Retinal pigment epithelial cell (primary cell): ENCODE measurements around the gene PRDM16.

Source experiments
- DNase-seq: peaks from one replicate; pipeline ENCODE4 v3.0.0-alpha.2; 2010; ENCODE audit warnings: low read depth
- H3K4me3 ChIP-seq: 2 replicates; pipeline ENCODE4 v1.5.1; 2011; ENCODE audit warnings: mild to moderate bottlenecking, low read length, control low read depth, moderate library complexity
- TF ChIP-seq, protein P1 (sequence below): conservative IDR thresholded peaks from 2 replicates; pipeline ENCODE4 v1.5.1; 2011; ENCODE audit warnings: low read depth, low read length, control low read depth, inconsistent platforms

The PRDM16 gene

DNA sequence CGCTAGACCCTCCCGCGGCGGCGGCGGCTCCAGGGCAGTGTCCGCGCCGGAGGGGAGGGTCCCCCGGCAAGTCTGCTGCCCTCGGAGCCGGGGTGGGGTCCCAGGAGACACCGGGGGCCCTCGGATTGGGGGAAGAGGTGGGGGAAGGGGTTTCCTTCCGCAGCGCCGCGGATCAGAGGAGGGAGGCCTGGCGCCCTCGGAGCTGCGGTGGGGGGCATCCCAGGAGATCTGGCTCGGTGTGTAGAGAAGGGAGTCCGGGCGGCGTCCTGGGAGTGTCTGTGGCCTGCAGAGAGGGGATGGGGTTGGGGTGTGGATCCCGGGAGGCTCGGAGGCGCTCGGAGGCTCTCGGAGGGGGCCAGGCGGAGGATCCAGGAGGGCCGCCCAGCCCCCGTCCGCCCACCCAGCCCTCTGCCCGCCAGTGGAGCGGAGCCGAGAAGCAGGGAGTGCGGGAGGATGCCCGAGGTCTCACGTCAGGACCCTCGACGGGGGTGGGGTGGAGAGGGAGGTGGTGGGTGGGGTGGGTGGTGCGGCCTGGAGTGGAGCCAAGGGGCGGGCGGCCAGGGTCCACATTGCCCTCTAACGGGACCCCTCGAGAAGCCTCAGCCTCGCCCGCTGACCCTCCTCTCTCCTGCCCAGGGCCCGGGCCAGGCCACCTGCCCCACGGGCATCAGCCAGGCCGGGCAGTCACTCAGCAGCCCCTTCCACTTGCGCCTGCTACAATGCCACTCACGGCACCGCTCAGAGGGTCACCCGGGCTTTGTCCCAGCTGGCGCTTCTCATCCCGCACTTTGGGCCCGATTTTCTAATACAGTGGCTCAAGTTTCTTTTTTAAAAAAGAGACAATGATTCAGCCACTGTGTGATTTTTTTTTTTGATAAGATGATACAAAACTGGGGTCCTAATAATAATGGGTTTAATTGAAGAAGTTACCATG is 325.3 kb downstream of the PRDM16 start:
- no peak for DNase-seq
- H3K4me3 ChIP-seq = peak overlapping the region; percentile 37
- TF ChIP-seq, protein P1, sequence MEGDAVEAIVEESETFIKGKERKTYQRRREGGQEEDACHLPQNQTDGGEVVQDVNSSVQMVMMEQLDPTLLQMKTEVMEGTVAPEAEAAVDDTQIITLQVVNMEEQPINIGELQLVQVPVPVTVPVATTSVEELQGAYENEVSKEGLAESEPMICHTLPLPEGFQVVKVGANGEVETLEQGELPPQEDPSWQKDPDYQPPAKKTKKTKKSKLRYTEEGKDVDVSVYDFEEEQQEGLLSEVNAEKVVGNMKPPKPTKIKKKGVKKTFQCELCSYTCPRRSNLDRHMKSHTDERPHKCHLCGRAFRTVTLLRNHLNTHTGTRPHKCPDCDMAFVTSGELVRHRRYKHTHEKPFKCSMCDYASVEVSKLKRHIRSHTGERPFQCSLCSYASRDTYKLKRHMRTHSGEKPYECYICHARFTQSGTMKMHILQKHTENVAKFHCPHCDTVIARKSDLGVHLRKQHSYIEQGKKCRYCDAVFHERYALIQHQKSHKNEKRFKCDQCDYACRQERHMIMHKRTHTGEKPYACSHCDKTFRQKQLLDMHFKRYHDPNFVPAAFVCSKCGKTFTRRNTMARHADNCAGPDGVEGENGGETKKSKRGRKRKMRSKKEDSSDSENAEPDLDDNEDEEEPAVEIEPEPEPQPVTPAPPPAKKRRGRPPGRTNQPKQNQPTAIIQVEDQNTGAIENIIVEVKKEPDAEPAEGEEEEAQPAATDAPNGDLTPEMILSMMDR = no peak

DNA sequence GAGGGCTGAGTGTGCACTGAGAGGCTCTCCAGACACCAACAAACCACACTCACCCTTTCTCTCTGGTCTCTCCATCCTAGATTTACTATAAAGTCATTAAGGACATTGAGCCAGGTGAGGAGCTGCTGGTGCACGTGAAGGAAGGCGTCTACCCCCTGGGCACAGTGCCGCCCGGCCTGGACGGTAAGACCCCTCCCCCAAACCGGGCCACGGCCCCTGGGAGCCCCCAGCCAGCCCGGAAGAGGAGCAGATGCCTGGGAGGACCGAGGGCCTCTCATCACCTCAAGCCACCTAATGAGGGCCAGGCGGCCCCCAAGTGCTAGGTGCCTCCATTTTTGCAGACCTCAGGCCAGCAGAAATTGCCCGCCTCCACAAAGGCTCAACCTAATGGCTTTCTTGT is 327.4 kb downstream of the PRDM16 start:
- H3K4me3 ChIP-seq = no peak overlapping the region
- no peak for DNase-seq
- TF ChIP-seq, protein P1 = no peak

DNA sequence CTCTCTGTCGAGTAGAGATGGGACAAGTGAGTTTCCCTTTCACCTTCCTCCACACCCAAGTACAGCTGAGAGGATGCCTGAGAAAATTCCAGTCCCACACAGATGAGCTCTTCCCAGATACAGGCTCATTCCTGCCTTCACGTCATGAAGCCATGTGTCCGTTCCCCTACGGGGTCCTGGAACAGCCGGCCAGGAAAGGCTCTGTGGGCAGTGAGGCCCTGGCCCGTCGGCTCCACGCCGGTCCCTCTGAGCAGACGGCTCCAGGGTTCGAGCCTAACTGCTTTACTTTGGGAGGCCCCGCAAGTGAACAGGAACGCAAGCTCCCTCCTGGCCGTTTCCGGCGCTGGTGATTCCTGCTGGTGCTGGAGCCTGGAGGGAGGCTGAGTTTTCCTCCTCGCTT is 328.3 kb downstream of the PRDM16 start:
- no peak for DNase-seq
- TF ChIP-seq, protein P1 = no peak
- H3K4me3 ChIP-seq = no peak overlapping the region

DNA sequence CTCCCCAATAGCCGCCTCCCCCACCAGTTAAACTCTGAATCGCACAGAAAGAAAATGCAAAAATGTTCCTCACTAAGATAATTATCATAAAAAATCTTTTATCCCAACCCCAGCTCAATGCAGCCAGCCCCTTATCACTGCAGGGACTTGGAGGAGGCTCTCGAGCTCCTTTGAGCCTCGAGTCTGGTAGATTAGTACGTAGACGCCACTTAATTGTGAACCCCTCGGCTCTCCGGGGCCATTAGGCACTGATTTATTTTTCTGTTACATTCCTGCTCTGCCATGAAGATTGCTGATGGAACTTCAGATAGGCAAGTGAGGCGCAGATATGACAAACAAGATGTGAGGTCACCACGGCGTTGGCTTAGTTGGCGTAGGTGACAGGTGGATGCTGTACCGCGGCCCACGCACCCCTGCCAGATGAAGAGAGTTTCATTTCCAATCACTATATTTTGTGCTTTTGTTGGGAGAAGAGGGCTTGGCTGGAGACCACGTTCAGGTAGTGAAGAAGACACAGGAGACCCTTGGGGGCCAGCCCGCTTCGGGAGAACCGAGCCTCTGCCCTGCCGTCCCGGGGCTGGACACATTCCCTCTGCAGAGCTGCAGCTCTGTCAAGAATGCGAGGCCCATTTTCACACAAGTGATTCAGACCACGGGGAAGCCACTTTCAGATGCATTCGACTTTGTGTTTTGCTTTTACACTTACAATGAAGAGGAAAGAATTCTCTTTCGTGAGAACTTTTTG is 329.6 kb downstream of the PRDM16 start:
- DNase-seq = no peak
- H3K4me3 ChIP-seq = no peak overlapping the region
- TF ChIP-seq, protein P1 = no peak

DNA sequence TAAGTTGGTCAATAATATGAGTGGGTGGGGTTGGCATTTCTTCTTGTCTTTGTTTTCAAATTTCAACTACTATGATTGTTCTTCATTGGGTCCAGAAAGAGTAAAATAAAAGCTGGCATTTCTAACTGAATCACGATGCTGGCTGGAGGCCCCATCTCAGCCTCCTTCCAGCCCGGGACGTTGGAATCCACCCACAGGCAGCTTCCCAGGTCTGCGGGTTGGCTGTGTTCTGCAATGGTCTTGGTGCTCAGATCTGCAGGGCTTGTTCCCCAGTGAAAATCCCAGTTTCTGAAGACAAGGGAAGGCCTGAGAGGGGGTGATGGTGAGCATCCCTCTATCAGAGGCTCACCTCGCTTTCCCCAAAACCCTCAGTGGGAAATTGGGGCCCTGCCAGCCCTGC is 330.7 kb downstream of the PRDM16 start:
- H3K4me3 ChIP-seq = no peak overlapping the region
- TF ChIP-seq, protein P1 = no peak
- no peak for DNase-seq

DNA sequence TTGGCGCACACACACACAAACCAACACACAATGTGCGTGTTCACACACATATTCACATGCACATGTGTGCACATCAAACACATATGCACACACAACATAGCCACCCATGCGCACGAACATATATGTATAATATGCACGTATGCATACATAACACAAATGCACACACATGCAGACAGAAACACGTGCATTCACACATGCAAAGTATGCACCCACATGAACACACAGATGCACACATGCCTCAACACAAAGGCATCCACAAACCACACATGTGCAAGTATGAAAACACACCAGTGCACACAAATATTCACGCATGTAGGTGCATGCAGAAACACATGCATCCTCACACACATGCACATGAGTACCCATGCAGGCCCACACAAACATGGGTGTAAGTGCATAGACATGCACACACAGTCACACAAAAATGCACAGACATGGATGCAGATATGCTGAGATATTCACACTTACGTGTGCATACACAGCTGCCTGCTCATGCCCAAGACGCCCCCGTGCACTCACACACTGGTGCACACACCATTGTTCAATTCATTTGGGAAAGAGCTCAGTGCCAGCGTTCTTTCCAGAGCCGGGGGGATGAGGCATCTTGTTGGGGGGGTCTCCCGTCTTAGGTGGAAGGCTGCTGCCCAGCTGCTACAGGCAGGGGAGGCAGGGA is 332.7 kb downstream of the PRDM16 start:
- TF ChIP-seq, protein P1 = no peak
- DNase-seq = no peak
- H3K4me3 ChIP-seq = no peak overlapping the region
